LoVo (cell line): Measurements from ENCODE around the gene WDR17.
A peak's percentile ranks its signal among the peaks of the same experiment; 100 is the strongest.
"Not testable (repeated sequence)": the region's sequence is repeated elsewhere in the genome, so short reads cannot be mapped to it uniquely, and the experiment has no call there.

ENCODE experiments used
- DNase-seq: peaks from one replicate; pipeline ENCODE4 v3.0.0-alpha.2; 2016; ENCODE audit warnings: low spot score

Gene WDR17

GRCh38 chr4:176191974-176192373 lies 126.3 kb downstream of the WDR17 start:
- DNase-seq = no peak

GRCh38 chr4:176193126-176193525 lies 127.5 kb downstream of the WDR17 start:
- DNase-seq = no peak

- no peak for DNase-seq
These were observed 128.3 kb downstream of the WDR17 start for GRCh38 chr4:176193938-176194337.

GRCh38 chr4:176195184-176195978 lies 129.7 kb downstream of the WDR17 start, which contains the start of gene SPATA4:
SPATA4 (minus strand) TSS chr4:176195585; CDS start chr4:176195562, 23 bp downstream.
- DNase-seq = peak; percentile 94

GRCh38 chr4:176198316-176198903 lies 132.8 kb downstream of the WDR17 start:
- no peak for DNase-seq

- DNase-seq = no peak
These were observed 139.7 kb downstream of the WDR17 start for GRCh38 chr4:176205299-176205698.

GRCh38 chr4:176207839-176208238 lies 142.2 kb downstream of the WDR17 start:
- DNase-seq = peak; percentile 15

GRCh38 chr4:176209535-176209934 lies 143.9 kb downstream of the WDR17 start:
- DNase-seq = no peak

- DNase-seq = no peak
These were observed 144.5 kb downstream of the WDR17 start for GRCh38 chr4:176210101-176210500.

- DNase-seq = no peak
These were observed 145.1 kb downstream of the WDR17 start for GRCh38 chr4:176210579-176211296.

- DNase-seq = not testable (repeated sequence)
These were observed 146.7 kb downstream of the WDR17 start for GRCh38 chr4:176212351-176212750.

GRCh38 chr4:176217510-176217909 lies 151.9 kb downstream of the WDR17 start:
- no peak for DNase-seq

GRCh38 chr4:176222149-176222548 lies 156.5 kb downstream of the WDR17 start:
- no peak for DNase-seq

GRCh38 chr4:176223561-176223960 lies 157.9 kb downstream of the WDR17 start:
- no peak for DNase-seq

GRCh38 chr4:176226736-176227135 lies 161.1 kb downstream of the WDR17 start:
- no peak for DNase-seq

GRCh38 chr4:176229645-176230044 lies 164.0 kb downstream of the WDR17 start:
- no peak for DNase-seq
